ENCODE results near the gene AQP12A.
"Not testable (repeated sequence)": the region's sequence is repeated elsewhere in the genome, so short reads cannot be mapped to it uniquely, and the experiment has no call there.

AQP12A gene

GRCh38 chr2:240687741-240688552, 3.7 kb upstream of the AQP12A start:
- no peak for DNase-seq (ENCODE audit: low read depth in 2 of 2)

GRCh38 chr2:240688553-240688919, 3.1 kb upstream of the AQP12A start:
- DNase-seq (ENCODE audit: low read depth in 2 of 2): no peak

- DNase-seq (ENCODE audit: low read depth in 2 of 2): no peak
Measured at GRCh38 chr2:240689975-240690374, 1.7 kb upstream of the AQP12A start.

GRCh38 chr2:240690421-240691074, 1.1 kb upstream of the AQP12A start:
- not testable (repeated sequence) for DNase-seq (ENCODE audit: low read depth in 2 of 2)

- not testable (repeated sequence) for DNase-seq (ENCODE audit: low read depth in 2 of 2)
Measured at GRCh38 chr2:240691075-240691427, 615 bp upstream of the AQP12A start.

- DNase-seq (ENCODE audit: low read depth in 2 of 2): not testable (repeated sequence)
Measured at GRCh38 chr2:240692583-240693561, 1.2 kb downstream of the AQP12A start.

GRCh38 chr2:240694304-240694703, 2.6 kb downstream of the AQP12A start:
- not testable (repeated sequence) for DNase-seq (ENCODE audit: low read depth in 2 of 2)

GRCh38 chr2:240695593-240695992, 3.9 kb downstream of the AQP12A start:
- not testable (repeated sequence) for DNase-seq (ENCODE audit: low read depth in 2 of 2)

- not testable (repeated sequence) for DNase-seq (ENCODE audit: low read depth in 2 of 2)
Measured at GRCh38 chr2:240696469-240696868, 4.8 kb downstream of the AQP12A start.

GRCh38 chr2:240698852-240699561, 7.3 kb downstream of the AQP12A start:
- not testable (repeated sequence) for DNase-seq (ENCODE audit: low read depth in 2 of 2)

GRCh38 chr2:240699835-240700234, 8.2 kb downstream of the AQP12A start:
- DNase-seq (ENCODE audit: low read depth in 2 of 2): not testable (repeated sequence)

GRCh38 chr2:240700616-240701015, 8.9 kb downstream of the AQP12A start:
- not testable (repeated sequence) for DNase-seq (ENCODE audit: low read depth in 2 of 2)

GRCh38 chr2:240701091-240701735, 9.5 kb downstream of the AQP12A start:
- DNase-seq (ENCODE audit: low read depth in 2 of 2): no peak

GRCh38 chr2:240701736-240702639, 10.3 kb downstream of the AQP12A start:
- DNase-seq (ENCODE audit: low read depth in 2 of 2): no peak

GRCh38 chr2:240702640-240703011, 11.0 kb downstream of the AQP12A start:
- no peak for DNase-seq (ENCODE audit: low read depth in 2 of 2)

GRCh38 chr2:240703417-240704341, 12.0 kb downstream of the AQP12A start:
- no peak for DNase-seq (ENCODE audit: low read depth in 2 of 2)

GRCh38 chr2:240704651-240705050, 13.0 kb downstream of the AQP12A start:
- DNase-seq (ENCODE audit: low read depth in 2 of 2): no peak

- no peak for DNase-seq (ENCODE audit: low read depth in 2 of 2)
Measured at GRCh38 chr2:240705204-240705791, 13.6 kb downstream of the AQP12A start.
